BE2C (cell line): ENCODE results near the gene RHBDF1. TPM values are rescaled to one million over a fixed set of nuclear protein-coding genes. Genes with fewer than 3 reads are reported as not detected.

Experiments
- DNase-seq: peaks from one replicate; pipeline ENCODE4 v3.0.0-alpha.2; 2020
- H3K27me3 ChIP-seq: fragments of 250-450 bp; sonication (Bioruptor Pico); 2 replicates; pipeline ENCODE4 v1.5.1; 2020; ENCODE audit warnings: mild to moderate bottlenecking
- H3K36me3 ChIP-seq: fragments of 250-450 bp; sonication (Bioruptor Pico); 2 replicates; pipeline ENCODE4 v1.5.1; 2020; ENCODE audit warnings: mild to moderate bottlenecking
- H3K4me1 ChIP-seq: fragments of 250-450 bp; sonication (Bioruptor Pico); 2 replicates; pipeline ENCODE4 v1.5.1; 2020
- H3K4me3 ChIP-seq: 2 replicates; pipeline ENCODE4 v1.5.1; 2011; ENCODE audit warnings: low read depth, low read length
- H3K9me3 ChIP-seq: fragments of 250-450 bp; sonication (Bioruptor Pico); 2 replicates; pipeline ENCODE4 v1.5.1; 2020
- polyA plus RNA-seq: library from polyadenylated mRNA; unstranded; fragments of >200 nt; gene quantifications from one replicate; pipeline ENCODE4 v1.2.1, GENCODE V29; 2012; ENCODE audit warnings: low read depth, missing spikeins; ENCODE audit not compliant: insufficient read length, insufficient read depth
- TF ChIP-seq, protein P1 (sequence below): IDR thresholded peaks from 2 replicates; pipeline ENCODE4 v1.5.1; 2012; ENCODE audit warnings: mild to moderate bottlenecking, low read depth, low read length

Gene RHBDF1, protein sequence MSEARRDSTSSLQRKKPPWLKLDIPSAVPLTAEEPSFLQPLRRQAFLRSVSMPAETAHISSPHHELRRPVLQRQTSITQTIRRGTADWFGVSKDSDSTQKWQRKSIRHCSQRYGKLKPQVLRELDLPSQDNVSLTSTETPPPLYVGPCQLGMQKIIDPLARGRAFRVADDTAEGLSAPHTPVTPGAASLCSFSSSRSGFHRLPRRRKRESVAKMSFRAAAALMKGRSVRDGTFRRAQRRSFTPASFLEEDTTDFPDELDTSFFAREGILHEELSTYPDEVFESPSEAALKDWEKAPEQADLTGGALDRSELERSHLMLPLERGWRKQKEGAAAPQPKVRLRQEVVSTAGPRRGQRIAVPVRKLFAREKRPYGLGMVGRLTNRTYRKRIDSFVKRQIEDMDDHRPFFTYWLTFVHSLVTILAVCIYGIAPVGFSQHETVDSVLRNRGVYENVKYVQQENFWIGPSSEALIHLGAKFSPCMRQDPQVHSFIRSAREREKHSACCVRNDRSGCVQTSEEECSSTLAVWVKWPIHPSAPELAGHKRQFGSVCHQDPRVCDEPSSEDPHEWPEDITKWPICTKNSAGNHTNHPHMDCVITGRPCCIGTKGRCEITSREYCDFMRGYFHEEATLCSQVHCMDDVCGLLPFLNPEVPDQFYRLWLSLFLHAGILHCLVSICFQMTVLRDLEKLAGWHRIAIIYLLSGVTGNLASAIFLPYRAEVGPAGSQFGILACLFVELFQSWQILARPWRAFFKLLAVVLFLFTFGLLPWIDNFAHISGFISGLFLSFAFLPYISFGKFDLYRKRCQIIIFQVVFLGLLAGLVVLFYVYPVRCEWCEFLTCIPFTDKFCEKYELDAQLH
- polyA plus RNA-seq = 1.5 TPM

DNA sequence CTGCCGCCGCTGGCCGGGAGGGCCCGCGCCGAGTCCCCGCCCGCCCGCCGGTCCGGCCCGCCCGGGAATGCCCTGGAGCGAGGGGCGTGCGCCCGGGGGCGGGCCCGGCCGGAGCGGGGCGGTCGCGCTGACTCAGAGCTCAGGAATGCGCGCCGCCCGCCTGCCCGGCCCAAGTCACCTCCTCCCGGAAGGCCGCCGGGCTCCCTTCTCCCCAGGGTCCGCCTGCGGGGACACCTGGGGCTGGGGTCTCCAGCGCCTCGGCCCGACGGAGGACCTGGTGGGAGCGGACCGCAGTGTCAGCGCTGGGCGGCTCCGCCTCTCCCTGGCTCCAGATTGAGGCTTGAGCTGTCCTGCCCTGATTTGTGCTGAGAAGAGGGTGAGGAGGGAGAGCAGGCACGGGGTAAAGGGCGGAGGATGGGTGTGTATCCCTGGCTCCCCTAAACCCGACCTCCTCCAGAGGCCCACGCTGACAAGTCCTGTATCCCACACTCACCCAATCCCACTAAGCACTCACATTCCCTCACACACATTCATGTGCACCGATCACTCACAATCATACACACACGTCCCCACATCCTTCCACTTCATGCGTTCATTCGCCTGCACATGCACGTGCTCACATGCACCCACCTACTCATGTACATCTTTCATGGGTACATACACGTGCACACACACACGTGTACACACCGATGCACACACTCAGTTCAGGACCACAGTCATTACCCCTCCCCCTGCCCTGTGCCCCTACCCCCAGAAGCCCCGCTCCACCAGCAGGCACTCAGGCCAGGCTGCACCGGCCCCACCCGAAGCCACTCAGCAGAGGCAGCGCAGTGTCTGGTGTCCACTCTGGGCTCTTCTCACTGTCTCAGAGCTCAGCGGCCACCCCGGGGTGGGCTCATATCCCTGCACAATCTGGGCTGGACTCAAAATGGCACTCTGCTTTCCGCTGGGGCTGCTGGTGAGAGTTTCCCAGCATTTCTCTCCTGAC is at the start of gene RHBDF1:
Gene RHBDF1, minus strand, starts transcription at position 71 of the 988 bp plus-strand sequence. CDS start 7,616 bp downstream, outside the sequence.
- no peaks in the 10 kb centered on the region for H3K9me3 ChIP-seq
- H3K4me3 ChIP-seq = peak within 1 kb of the TSS; percentile 17
- TF ChIP-seq, protein P1, sequence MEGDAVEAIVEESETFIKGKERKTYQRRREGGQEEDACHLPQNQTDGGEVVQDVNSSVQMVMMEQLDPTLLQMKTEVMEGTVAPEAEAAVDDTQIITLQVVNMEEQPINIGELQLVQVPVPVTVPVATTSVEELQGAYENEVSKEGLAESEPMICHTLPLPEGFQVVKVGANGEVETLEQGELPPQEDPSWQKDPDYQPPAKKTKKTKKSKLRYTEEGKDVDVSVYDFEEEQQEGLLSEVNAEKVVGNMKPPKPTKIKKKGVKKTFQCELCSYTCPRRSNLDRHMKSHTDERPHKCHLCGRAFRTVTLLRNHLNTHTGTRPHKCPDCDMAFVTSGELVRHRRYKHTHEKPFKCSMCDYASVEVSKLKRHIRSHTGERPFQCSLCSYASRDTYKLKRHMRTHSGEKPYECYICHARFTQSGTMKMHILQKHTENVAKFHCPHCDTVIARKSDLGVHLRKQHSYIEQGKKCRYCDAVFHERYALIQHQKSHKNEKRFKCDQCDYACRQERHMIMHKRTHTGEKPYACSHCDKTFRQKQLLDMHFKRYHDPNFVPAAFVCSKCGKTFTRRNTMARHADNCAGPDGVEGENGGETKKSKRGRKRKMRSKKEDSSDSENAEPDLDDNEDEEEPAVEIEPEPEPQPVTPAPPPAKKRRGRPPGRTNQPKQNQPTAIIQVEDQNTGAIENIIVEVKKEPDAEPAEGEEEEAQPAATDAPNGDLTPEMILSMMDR = no peak
- no peaks in the 10 kb centered on the region for H3K36me3 ChIP-seq
- H3K27me3 ChIP-seq = peaks cover 16% of the 10 kb centered on the region
- peaks cover 17% of the 10 kb centered on the region for H3K4me1 ChIP-seq
- DNase-seq = peak; percentile 52

GRCh38 chr16:120756-121155 is 48.3 kb upstream of the RHBDF1 start:
- Histone ChIP-seq H3K4me3 (no peak overlapping the region), H3K36me3 (peaks cover 2% of the 10 kb centered on the region; the same call in 1 of the 2 replicates), H3K27me3 (no peaks in the 10 kb centered on the region), H3K9me3 (no peaks in the 10 kb centered on the region), H3K4me1 (no peaks in the 10 kb centered on the region; the same call in 1 of the 2 replicates)
- no peak for DNase-seq
- TF ChIP-seq, protein P1 = no peak

GRCh38 chr16:119835-120491 is 47.5 kb upstream of the RHBDF1 start:
- no peaks in the 10 kb centered on the region; the same call in 1 of the 2 replicates for H3K4me1 ChIP-seq
- TF ChIP-seq, protein P1 = no peak

GRCh38 chr16:119295-119694 is 46.9 kb upstream of the RHBDF1 start:
- peaks cover 2% of the 10 kb centered on the region; the same call in 1 of the 2 replicates for H3K36me3 ChIP-seq
- no peaks in the 10 kb centered on the region; the same call in 1 of the 2 replicates for H3K4me1 ChIP-seq
- no peak overlapping the region for H3K4me3 ChIP-seq
- no peaks in the 10 kb centered on the region for H3K27me3 ChIP-seq
- DNase-seq = no peak
- TF ChIP-seq, protein P1 = no peak
- H3K9me3 ChIP-seq = no peaks in the 10 kb centered on the region

More at GRCh38 chr16:119835-120491, 47.5 kb upstream of the RHBDF1 start:
- Histone ChIP-seq H3K9me3 (no peaks in the 10 kb centered on the region), H3K4me3 (no peak overlapping the region), H3K27me3 (no peaks in the 10 kb centered on the region), H3K36me3 (peaks cover 2% of the 10 kb centered on the region; the same call in 1 of the 2 replicates)
- DNase-seq = no peak

DNA sequence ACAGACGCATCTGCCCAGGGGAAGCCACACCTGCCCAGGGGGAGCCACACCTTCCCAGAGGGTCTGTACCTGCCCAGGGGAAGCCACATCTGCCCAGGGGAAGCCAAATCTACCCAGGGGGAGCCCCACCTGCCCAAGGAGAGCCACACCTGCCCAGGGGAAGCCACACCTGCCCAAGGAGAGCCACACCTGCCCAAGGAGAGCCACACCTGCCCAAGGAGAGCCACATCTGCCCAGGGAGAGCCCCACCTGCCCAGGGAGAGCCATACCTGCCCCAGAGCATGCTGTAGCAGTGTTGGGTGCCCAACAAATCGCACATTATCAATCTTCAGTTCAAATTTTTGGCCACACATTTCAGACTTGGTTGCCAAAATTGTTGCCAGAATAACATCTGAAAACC is 46.4 kb upstream of the RHBDF1 start:
- H3K36me3 ChIP-seq = peaks cover 2% of the 10 kb centered on the region; the same call in 1 of the 2 replicates
- H3K27me3 ChIP-seq = no peaks in the 10 kb centered on the region
- H3K4me1 ChIP-seq = peaks cover under 1% of the 10 kb centered on the region
- no peak for DNase-seq
- TF ChIP-seq, protein P1 = no peak
- H3K4me3 ChIP-seq = no peak overlapping the region
- H3K9me3 ChIP-seq = no peaks in the 10 kb centered on the region
